Measurements from ENCODE around the gene REEP1.

DNA sequence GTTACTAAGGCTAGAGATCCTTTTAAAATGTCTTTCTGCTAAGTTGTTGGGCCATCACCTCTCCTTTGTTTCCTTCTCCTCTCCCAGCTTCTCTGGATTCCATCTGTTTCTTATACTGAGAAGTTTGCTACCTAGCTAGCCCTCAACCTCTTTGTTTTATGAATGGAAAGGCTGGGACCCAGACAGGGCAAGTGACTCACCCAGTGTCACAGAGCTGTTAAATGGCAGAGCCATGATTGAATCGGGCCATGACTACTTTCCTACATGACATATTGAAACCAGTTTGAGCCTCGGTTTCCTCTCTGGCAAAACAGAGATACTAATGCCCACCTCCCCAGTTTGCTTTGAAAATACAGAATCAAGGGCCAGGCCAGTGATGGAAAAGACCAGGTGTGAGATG is 24.1 kb downstream of the REEP1 start:
- TF ChIP-seq TAF1 (IDR thresholded peaks at IDR 0.05; ENCODE audit: low read depth, low read length) (no peak), POLR2A (IDR thresholded peaks at IDR 0.05; ENCODE audit: low read depth, low read length) (no peak)
